GM19193 (cell line): ENCODE results near the gene DNAAF3.

Experiments used
- POLR2A ChIP-seq: IDR thresholded peaks from 4 replicates; pipeline ENCODE4 v1.6.1; 2011; ENCODE audit not compliant: insufficient read depth, insufficient read length; ENCODE audit errors: extremely low read depth

The DNAAF3 gene

DNA sequence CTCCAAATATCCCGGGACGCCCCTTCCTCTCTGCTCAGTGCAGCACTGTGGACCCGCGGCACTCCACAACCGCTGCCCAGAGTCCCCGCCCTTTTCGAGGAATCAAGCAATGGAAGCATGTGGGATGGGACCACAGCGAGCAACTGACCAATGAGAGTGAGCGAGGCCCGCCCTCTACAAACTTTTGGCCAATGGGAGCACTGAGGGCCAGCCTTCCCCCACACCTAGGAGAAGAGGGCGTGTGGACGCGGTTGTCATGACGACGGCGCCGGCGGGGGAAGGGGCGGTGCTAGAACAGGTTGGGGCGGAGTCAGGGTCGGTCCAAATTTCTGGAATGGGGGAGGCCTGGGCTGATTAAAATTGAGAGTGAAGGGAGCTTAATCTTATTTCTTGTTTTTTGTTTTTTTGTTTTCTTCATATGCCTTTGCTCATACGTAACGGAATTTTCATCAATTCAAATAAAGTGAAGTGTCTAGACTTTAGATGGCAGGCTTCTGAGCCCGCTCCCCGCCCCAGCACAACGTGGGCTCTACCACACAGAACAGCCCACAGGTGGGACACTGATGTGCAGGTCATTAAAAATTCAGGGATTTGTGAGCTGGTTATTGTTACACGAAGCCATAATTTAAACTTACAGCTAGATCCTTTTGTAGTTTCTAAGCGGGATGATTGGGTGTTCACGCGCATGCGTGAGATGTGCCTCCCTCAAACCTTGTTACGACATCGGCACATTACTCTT lies at the start of gene DNAAF3:
Gene DNAAF3 (minus strand): TSS at position 84 of the 739 bp plus-strand sequence. CDS start 200 bp downstream, outside the sequence.
- no peak for TF ChIP-seq POLR2A

DNA sequence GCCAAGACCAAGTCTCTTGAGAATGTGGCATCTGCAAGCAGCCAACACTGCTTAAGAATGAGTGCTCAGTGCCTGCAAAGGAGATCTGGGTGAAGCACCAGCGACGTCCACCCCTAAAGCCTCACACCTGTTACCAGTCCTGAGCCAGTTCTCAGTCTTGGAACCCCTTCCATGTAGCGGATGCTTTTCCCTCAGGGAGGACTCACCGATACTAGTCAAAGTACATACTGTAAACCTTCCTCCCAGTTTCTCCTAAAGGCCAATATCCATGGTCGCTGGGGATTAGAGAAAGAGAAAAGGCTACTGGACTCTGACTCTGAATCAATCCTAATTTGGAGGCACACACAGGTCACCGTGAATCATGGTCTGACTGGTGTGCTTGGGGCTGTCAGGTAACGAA lies 47.1 kb upstream of the DNAAF3 start:
- TF ChIP-seq POLR2A: no peak

GRCh38 chr19:55212447-55212846 lies 46.0 kb upstream of the DNAAF3 start:
- TF ChIP-seq POLR2A: no peak

DNA sequence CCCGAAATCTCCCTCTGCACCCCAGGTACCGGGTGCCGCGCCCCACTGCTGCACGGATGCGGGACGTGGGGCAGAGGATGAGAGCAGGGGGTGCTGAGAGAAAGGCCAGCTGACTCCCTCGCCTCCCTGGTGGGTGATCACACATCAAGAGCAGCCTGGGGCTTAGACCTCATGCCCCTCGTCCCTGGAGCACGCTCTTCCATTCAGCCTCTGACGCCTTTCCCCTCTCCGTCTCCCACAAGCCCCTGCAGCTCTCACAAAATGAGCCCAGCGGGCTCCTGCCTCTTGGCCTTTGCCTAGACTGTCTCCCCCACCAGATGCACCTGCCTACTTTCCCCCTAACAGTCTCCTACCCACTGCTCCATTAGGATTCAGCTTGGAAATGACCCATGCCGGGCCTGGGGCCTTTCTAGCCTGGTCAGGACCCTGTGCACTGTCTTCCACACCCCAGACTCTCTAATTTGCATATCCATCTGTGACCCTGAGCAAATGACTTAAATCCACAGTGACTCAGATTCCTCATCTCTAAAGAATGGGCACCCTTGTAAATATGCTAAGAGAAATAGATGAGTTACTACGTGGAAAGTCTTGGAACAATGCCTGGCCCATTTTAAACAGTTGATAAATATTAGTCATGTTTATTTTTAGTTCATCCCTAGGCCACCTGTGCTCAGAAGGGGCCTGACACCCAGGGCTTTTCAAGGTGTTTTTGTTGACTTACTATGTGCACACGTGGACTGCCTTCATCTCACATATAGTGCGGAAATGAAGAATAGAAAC lies 43.5 kb upstream of the DNAAF3 start:
- TF ChIP-seq POLR2A: no peak

DNA sequence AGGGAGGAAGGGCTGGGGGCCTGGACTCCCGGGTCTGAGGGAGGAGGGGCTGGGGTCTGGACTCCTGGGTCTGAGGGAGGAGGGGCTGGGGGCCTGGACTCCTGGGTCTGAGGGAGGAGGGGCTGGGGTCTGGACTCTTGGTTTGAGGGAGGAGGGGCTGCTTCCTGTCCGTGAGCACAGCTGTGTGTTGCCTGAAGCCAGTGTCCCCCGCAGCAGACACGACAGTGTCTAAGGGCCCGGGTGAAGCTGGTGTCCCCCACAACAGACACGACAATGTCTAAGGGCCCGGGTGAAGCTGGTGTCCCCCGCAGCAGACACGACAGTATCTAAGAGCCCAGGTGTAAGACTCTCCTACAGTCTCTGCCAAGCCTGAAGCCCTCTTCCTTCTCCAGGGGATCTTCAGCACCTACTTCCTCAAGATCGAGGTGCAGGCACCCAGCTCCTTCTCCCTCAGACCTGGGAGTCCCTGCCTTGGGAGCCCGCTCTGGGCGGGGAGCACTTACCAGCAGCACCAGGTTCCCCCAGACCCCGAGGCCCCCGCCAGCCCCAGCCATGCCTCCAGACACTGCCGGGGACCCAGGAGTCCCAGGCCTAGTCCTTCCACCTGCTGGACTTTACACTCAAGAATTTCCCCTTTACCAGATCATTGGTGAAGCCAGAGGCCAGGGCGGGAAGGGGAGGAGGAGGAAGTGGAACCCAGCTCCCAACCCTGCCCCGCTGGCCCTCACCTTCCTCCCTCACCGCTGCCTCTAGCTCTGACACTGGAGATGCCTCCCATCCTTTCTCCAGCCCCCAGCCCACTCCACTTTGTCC lies 42.7 kb upstream of the DNAAF3 start, which contains the start of gene PTPRH:
Gene PTPRH (minus strand): TSS at position 622 of the 813 bp plus-strand sequence. CDS start 68 bp downstream, at position 554.
- no peak for TF ChIP-seq POLR2A

- TF ChIP-seq POLR2A: no peak
Measured at GRCh38 chr19:55206664-55207500, 40.5 kb upstream of the DNAAF3 start.

DNA sequence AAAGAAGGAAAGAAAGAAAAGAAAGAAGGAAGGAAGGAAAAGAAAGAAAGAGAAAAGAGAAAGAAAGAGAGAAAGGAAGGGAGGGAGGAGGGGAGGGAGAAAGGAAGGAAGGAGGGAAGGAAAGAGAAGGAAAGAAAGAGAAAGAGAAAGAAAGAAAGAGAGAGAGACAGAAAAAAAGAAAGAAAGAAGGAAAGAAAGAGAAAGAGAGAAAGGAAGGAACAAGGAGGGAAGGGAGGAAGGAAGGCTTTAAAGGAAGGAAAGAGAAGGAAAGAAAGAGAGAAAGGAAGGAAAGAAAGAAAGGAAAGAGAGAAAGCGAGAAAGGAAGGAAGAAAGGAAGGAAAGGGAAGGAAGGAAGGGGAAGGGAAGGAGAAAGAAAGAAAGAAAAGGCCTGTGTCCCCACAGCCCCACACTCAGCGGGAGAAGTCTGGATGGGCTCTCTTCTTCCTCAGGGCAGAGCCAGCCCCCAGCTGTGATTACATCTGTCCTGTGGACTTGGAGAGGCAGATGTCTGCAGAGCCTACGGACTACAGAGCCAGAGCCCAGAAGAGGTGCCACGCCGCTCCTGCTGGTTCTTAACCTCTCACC lies 33.3 kb upstream of the DNAAF3 start:
- TF ChIP-seq POLR2A: no peak

GRCh38 chr19:55198651-55199050 lies 32.2 kb upstream of the DNAAF3 start:
- TF ChIP-seq POLR2A: no peak

DNA sequence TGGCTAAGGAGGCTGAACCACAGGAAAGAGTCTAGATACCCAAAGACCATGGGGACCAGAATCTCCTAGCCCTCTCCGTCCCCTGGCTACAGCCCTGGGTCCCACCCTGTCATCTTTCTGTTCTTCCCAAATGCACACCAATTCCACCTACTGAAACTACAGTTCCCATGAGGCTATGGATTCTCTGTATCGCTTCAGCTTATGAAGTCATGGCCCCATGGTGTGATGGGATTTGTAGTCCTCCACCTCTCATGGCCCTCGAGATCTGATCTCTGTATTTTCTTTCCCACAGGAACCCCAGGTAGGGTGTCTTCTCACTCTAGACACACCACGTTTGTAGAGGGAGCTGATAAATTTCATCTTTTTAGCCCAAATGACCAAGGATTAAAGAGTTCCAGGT lies 31.1 kb upstream of the DNAAF3 start:
- no peak for TF ChIP-seq POLR2A

DNA sequence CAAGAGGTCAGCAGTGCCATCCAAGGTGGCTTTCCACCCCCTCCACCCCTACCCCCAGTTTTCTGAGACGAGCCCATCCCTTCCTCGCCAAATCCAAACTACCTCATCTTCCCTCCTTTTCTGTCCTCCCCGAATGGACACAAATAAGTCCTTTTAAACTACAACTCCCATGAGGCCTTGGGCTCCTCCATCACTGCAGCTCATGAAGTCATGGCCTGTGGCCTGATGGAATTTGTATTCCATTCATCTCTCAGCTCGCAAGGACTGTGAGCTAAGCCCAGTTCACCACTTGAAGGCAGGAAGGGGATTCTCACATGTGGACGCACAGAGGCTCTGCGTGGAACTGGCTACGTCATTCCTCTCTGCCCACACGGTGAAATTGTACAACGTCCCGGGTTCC lies 30.4 kb upstream of the DNAAF3 start:
- TF ChIP-seq POLR2A: no peak

- no peak for TF ChIP-seq POLR2A
Measured at GRCh38 chr19:55193481-55193880, 27.1 kb upstream of the DNAAF3 start.

DNA sequence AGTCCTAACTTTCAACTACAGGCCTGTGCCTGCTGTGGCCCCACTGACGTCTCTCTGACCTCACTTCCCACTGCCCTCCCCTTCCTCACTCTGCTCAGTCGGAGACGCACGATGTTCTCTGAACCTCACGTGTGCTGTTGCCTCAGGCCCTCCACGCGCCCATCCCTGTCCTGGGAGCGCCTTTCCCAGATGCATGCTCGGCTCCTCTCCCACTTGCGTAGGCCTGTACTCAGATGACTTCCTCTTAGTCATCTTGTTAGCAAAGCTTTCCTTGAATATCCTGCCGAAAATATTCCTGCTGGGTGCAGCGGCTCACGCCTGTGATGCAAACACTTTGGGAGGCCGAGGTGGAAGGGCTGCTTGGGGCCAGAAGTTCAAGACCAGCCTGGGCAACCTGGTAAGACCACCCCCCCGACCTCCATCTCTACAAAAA lies 23.0 kb upstream of the DNAAF3 start:
- TF ChIP-seq POLR2A: no peak

GRCh38 chr19:55188625-55189024 lies 22.2 kb upstream of the DNAAF3 start:
- no peak for TF ChIP-seq POLR2A

GRCh38 chr19:55186080-55186479 lies 19.7 kb upstream of the DNAAF3 start:
- TF ChIP-seq POLR2A: no peak

DNA sequence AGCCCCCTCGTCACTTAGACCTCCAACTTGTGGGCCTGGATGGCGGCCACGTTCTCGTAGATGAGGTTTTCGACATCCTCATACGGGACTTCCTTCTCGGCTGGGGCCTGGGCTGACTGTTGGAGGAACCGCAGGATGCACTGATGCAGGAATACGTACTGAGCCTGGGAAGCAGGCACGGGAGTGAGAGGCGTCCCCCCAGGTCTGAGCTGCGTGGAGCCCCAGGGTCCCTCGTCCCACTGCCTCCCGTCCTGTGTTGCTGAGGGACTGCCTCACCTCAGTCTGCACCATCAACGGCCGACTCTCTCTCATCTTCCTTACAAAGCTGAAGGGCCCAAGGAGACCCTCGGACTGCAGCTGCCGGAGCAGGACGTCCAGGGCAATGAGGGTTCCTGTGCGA lies 15.3 kb upstream of the DNAAF3 start:
- no peak for TF ChIP-seq POLR2A
